ENCODE results near the gene MESD.

MESD gene

GRCh38 chr15:81014446-81015093 lies 25.0 kb upstream of the MESD start:
- DNase-seq = no peak

GRCh38 chr15:81013396-81013929 lies 23.8 kb upstream of the MESD start:
- DNase-seq = no peak

GRCh38 chr15:81012588-81012987 lies 23.0 kb upstream of the MESD start:
- DNase-seq = no peak

- DNase-seq = peak; percentile 23
These were observed 22.0 kb upstream of the MESD start for GRCh38 chr15:81011593-81011992.

GRCh38 chr15:81010086-81010485 lies 20.5 kb upstream of the MESD start:
- DNase-seq = no peak

- DNase-seq = no peak
These were observed 18.7 kb upstream of the MESD start for GRCh38 chr15:81008312-81008711.

- no peak for DNase-seq
These were observed 17.9 kb upstream of the MESD start for GRCh38 chr15:81007428-81008064.

GRCh38 chr15:81006124-81006523 lies 16.5 kb upstream of the MESD start:
- DNase-seq = no peak

GRCh38 chr15:81003097-81003350 lies 13.4 kb upstream of the MESD start:
- DNase-seq = no peak

- no peak for DNase-seq
These were observed 12.9 kb upstream of the MESD start for GRCh38 chr15:81002331-81003096.

- no peak for DNase-seq
These were observed 12.4 kb upstream of the MESD start for GRCh38 chr15:81002009-81002330.

GRCh38 chr15:81001152-81002008 lies 11.8 kb upstream of the MESD start:
- peak; percentile 48 for DNase-seq

- DNase-seq = peak; percentile 95
These were observed 11.1 kb upstream of the MESD start, which contains the start of gene TLNRD1 for GRCh38 chr15:81000624-81001151. Gene TLNRD1, plus strand, starts transcription at chr15:81000923. Its CDS starts 1,349 bp downstream, at chr15:81002272.

- DNase-seq = no peak
These were observed 10.6 kb upstream of the MESD start for GRCh38 chr15:81000144-81000623.

- DNase-seq = no peak
These were observed 10.0 kb upstream of the MESD start for GRCh38 chr15:80999623-81000036.

GRCh38 chr15:80998251-80998650 lies 8.6 kb upstream of the MESD start:
- DNase-seq = no peak

- no peak for DNase-seq
These were observed 8.1 kb upstream of the MESD start for GRCh38 chr15:80997692-80998091.

- no peak for DNase-seq
These were observed 6.6 kb upstream of the MESD start for GRCh38 chr15:80996247-80996646.

GRCh38 chr15:80992441-80992840 lies 2.8 kb upstream of the MESD start:
- no peak for DNase-seq

GRCh38 chr15:80992006-80992405 lies 2.4 kb upstream of the MESD start:
- no peak for DNase-seq

GRCh38 chr15:80991421-80991820 lies 1.8 kb upstream of the MESD start:
- peak; percentile 51 for DNase-seq

- DNase-seq = peak; percentile 17
These were observed 1.3 kb upstream of the MESD start for GRCh38 chr15:80990955-80991354.

All from fibroblast of skin of abdomen (primary cell).